A549 (cell line): Measurements from ENCODE around the gene DIP2C.

Experiments
- JUN ChIP-seq, 2 experiments: fragments of >200 bp; sonication (Bioruptor Twin); formaldehyde crosslinking; IDR thresholded peaks; 2 replicates in 1 of 2; 3 replicates in 1 of 2; pipeline ENCODE4 v1.6.1; 2016 to 2017
- SMC3 ChIP-seq: fragments of >200 bp; sonication (Bioruptor Twin); formaldehyde crosslinking; IDR thresholded peaks from 3 replicates; pipeline ENCODE4 v1.6.1; 2018; ENCODE audit warnings: inconsistent platforms
- SREBF2 ChIP-seq: fragments of 450-650 bp; IDR thresholded peaks from 2 replicates; pipeline ENCODE4 v1.6.1; 2014; ENCODE audit warnings: mild to moderate bottlenecking, moderate library complexity
- TF ChIP-seq, protein P1 (sequence below): fragments of >200 bp; sonication (Bioruptor Twin); formaldehyde crosslinking; IDR thresholded peaks from 3 replicates; pipeline ENCODE4 v1.5.1; 2016

GRCh38 chr10:716821-717220 is 27.4 kb upstream of the DIP2C start:
- no peak for TF ChIP-seq SREBF2
- TF ChIP-seq, protein P1, sequence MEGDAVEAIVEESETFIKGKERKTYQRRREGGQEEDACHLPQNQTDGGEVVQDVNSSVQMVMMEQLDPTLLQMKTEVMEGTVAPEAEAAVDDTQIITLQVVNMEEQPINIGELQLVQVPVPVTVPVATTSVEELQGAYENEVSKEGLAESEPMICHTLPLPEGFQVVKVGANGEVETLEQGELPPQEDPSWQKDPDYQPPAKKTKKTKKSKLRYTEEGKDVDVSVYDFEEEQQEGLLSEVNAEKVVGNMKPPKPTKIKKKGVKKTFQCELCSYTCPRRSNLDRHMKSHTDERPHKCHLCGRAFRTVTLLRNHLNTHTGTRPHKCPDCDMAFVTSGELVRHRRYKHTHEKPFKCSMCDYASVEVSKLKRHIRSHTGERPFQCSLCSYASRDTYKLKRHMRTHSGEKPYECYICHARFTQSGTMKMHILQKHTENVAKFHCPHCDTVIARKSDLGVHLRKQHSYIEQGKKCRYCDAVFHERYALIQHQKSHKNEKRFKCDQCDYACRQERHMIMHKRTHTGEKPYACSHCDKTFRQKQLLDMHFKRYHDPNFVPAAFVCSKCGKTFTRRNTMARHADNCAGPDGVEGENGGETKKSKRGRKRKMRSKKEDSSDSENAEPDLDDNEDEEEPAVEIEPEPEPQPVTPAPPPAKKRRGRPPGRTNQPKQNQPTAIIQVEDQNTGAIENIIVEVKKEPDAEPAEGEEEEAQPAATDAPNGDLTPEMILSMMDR, result no peak
- no peak for TF ChIP-seq JUN (IDR thresholded peaks at IDR 0.05)
- no peak for TF ChIP-seq SMC3
